CD4-positive, alpha-beta T cell treated with Interleukin-4 for 4 hours (primary cell): ENCODE results near the gene INSR.

ENCODE experiments used
- DNase-seq: peaks from one replicate; pipeline ENCODE4 v3.0.0-alpha.2; 2020

The INSR gene

GRCh38 chr19:7132054-7132453 is 162.2 kb downstream of the INSR start:
- no peak for DNase-seq

DNA sequence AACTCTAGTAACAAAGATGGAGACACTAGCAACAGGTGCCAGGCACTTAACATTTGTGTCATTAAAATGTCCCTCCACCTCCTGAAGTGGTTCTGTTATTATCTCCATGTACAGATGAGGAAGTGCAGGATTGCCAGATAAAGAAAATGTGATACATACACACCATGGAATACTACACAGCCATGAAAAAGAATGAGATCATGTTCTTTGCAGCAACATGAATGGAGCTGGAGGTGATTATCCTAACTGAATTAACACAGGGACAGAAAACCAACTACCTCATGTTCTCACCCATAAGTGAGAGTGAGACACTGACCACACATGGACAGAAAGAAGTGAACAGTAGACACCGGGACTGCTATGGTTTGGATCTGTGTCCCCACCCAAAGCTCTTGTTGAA is 164.2 kb downstream of the INSR start:
- no peak for DNase-seq

DNA sequence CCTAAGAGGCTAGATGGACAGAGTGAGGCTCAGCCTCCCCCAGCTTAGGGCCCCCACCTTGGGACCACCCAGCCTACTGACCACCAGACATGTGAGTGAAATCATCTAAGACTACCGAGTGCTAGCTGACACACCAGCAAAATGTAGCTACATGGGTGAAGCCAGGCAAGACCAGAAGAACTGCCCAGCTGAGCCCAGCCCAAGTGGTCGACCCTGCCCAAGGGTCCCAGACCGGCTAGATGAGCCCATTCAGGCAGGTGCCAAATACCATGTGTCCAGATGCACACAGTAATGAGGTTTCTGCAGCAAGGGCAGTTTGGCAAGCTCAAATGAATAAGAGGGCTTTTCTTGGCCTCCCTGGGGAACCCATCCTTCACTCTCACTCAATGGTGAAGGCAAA is 168.1 kb downstream of the INSR start:
- DNase-seq, result no peak

DNA sequence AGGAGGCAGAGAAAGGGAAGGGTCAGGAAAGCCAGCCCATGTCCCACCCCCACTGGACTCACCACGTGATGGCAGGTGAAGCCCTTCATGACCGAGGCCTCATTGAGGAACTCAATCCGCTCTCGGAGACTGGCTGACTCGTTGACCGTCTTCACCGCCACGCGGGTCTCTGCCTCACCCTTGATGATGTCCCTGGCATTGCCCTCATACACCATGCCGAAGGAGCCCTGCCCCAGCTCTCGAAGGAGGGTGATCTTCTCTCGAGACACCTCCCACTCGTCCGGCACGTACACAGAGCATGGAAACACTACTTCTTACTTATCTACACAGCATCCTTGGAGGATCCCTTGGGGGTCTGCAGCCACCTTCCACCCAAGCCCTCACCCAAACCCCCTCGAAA is 169.0 kb downstream of the INSR start:
- DNase-seq, result no peak

DNA sequence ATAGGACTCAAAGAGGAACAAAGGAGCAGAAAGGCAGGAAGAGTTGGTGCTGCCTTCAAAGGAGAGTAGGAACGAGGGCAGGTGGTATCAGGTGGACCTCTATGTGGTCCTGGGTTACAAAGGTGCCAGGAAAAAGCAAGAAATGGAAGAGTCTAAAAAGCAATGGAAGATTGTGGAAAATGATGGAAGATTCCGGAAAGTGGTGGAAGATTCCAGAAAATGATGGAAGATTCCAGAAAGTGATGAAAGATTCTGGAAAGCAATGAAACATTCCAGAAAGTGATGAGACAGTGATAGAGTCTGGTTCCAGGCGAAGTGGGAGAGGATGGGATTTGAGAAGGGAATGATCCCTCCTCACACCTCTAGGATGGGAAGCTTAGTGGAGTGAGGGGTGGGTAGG is 169.4 kb downstream of the INSR start:
- DNase-seq, result no peak

- DNase-seq, result no peak
Measured at GRCh38 chr19:7122701-7123100, 171.5 kb downstream of the INSR start.

DNA sequence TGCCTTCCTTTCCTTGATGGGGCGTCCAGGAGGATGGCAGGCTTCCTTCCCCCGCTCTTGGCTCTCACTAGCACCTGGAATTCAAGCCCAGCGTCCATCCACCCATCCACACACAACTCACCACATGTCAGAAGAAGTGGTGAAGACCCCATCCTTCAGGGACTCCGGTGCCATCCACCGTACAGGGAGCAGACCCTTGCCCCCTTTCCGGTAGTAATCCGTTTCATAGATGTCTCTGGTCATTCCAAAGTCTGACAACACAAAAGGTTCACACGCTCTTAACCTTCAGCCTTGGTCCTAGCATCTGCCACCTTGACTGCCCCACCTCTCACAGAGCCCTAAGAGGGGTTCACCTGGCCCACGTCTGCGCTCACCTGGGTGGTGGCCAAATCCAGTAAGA is 173.7 kb downstream of the INSR start:
- DNase-seq, result no peak

DNA sequence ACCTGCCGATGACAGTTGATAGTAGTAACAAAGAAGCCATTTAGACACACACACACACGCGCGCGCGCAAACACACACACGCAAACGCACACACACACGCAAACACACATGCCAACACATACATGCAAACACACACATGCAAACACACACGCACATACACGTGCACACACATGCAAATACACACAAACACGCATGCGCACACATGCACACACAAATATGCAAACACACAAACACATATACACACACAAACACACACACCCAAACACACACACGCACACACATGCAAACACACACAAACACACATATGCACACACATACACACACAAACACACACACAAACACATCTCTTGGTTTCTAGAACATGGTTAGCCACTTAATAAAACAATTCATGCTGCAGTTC is 174.6 kb downstream of the INSR start:
- no peak for DNase-seq

GRCh38 chr19:7117248-7117647 is 177.0 kb downstream of the INSR start:
- no peak for DNase-seq

GRCh38 chr19:7115721-7116120 is 178.5 kb downstream of the INSR start:
- no peak for DNase-seq

DNA sequence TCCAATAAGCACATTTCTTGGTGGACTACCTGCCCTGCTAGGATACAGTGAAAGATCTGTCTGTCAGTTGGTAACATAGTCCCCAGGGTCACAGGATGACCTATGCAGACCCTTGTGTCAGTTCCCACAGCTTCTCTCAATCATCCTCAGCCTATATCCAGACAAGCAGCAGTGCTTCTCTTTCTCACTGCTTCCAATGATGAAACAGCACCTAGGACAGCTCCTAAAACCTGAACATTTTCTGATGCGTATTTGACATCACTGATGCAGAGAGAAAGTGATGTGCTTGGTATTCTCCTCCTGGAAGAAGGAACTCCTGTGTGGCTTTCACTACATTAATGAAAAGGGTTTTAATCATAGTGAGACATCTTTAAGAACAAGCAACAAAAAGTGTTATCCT is 181.0 kb downstream of the INSR start:
- DNase-seq, result no peak

- no peak for DNase-seq
Measured at GRCh38 chr19:7112675-7113074, 181.5 kb downstream of the INSR start.

GRCh38 chr19:7109678-7110289 is 184.4 kb downstream of the INSR start:
- no peak for DNase-seq

GRCh38 chr19:7106711-7107657 is 187.2 kb downstream of the INSR start:
- DNase-seq, result no peak

- DNase-seq, result no peak
Measured at GRCh38 chr19:7104747-7105447, 189.3 kb downstream of the INSR start.

GRCh38 chr19:7101498-7102253 is 192.5 kb downstream of the INSR start:
- peak; percentile 4 for DNase-seq

- no peak for DNase-seq
Measured at GRCh38 chr19:7099597-7099921, 194.7 kb downstream of the INSR start.

DNA sequence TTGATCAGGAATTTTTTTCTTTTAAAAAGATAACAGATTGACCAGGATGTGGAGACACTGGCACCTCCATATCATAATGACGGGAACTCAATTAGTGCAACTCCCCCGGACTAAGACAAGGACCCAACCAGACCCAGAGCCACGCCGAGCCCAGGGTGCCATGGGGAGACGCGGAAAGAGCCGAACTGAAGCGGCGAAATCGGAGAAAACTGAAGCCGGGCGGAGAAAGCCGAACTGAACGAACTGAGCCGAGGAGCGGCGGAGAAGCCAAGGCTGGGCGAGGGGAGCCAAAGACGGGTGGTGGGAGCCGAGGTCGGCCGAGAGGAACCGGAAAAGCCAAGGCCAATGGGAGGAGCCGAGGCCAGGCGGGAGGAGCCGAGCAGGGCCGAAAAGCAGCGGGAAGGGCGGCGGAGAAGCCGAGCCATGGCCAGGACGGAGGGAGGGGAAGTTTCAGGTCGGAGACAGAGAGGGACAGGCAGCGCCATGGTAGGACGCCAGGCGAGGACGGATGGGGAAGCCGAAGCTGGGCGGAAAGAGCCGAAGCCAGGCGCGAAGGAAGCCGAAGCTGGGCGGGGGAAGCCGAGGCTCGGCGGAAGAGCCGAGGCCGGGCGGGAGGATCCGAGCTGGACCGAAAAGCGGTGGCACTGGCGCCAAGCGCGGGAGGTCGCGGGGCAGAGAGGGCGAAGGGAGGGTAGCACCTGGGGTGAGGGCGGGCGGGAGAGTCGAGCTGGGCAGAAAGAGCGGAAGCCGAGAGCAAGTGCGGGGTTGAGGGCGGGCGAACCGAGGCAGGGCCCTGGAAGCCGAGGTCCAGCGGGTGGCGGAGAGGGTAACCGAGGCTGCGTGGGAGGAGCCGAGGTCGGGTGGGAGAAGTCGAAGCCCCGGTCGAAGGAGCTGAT is 195.3 kb downstream of the INSR start:
- peak; percentile 86 for DNase-seq

GRCh38 chr19:7098096-7098495 is 196.1 kb downstream of the INSR start:
- DNase-seq, result no peak

- DNase-seq, result no peak
Measured at GRCh38 chr19:7088999-7089398, 205.2 kb downstream of the INSR start.

DNA sequence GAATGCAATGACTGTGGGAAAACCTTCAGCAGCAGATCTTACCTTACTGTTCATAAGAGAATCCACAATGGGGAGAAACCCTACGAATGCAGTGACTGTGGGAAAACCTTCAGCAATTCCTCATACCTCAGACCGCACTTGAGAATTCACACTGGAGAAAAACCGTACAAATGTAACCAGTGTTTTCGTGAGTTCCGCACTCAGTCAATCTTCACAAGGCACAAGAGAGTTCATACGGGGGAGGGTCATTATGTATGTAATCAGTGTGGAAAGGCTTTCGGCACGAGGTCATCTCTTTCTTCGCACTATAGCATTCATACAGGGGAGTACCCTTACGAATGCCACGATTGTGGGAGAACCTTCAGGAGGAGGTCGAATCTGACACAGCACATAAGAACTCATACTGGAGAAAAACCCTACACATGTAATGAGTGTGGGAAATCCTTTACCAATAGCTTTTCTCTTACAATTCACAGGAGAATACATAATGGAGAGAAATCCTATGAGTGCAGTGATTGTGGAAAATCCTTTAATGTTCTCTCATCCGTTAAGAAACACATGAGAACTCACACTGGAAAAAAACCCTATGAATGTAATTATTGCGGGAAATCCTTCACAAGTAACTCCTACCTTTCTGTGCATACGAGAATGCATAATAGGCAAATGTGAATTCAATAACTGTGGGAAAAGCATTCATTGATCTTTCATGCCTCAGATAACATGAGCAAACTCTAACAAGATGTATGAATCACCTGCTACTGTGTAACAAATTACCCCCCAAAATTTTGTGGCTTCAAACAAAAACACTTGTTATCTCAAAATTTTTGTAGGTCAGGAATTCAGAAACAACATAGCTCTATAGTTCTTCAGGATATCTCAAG is 210.9 kb downstream of the INSR start:
- DNase-seq, result no peak
